Measurements from ENCODE around the gene ACSM3.

ACSM3 gene

DNA sequence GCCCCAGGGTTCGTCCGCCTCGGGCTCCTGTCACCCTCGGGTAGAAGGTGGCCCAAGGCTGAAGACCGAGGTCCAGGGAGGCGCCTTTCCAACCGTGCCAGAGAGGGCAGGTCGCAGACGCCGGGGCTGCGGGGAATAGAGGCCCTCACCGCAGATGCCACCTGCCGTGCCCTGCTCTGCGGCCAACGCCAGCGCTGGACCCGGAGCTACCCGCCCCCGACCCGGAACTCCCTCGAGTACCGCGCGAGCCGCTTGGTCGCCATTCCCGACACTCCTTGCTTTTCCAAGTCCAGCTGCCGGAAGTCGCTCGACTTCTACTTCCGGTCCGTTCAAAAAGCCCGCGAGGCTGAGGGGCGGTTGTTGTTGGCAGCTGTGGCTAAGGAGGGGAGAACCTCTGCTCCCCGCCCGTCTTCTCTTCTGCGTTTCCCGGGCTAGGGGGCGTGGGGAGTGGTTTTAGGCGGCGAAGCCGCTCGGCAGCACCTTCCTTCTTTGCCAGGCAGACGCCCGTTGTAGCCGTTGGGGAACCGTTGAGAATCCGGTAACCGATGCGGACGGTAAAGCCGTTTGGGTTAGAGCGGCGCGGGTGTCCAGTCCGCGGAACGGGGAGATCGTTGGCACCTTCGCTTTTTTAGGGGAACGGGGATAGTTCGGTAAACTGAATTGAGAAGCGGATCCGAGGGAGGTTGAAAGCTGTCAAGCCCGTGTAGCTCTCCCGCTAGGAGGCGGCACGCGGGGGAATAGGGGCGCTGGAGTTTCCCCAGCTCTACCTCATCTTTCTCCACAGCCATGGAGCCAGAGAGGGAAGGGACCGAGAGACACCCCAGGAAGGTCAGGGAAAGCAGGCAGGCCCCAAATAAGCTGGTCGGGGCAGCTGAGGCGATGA lies 42.6 kb downstream of the ACSM3 start, which contains the start of the genes ERI2 and REXO5:
ERI2 (minus strand) TSS at position 305 of the 883 bp plus-strand sequence; CDS start at position 263, 42 bp downstream.
REXO5 (plus strand) TSS at position 360 of the 883 bp plus-strand sequence; CDS start at position 787, 427 bp downstream.
- Mint-ChIP-seq H3K27ac (peak within 1 kb of the TSS; percentile 97), H3K9me3 (no peaks in the 10 kb centered on the region), H3K27me3 (ENCODE audit: low read depth) (no peaks in the 10 kb centered on the region), H3K36me3 (ENCODE audit: low read depth) (peaks cover 6% of the 10 kb centered on the region), H3K4me1 (ENCODE audit: low read depth) (peaks cover 23% of the 10 kb centered on the region), H3K4me3 (peak within 1 kb of the TSS; percentile 99)

- Mint-ChIP-seq H3K4me1 (ENCODE audit: low read depth) (peaks cover 23% of the 10 kb centered on the region), H3K9me3 (no peaks in the 10 kb centered on the region), H3K36me3 (ENCODE audit: low read depth) (peaks cover 6% of the 10 kb centered on the region)
Observed at GRCh38 chr16:20807862-20808261, 44.0 kb downstream of the ACSM3 start.

DNA sequence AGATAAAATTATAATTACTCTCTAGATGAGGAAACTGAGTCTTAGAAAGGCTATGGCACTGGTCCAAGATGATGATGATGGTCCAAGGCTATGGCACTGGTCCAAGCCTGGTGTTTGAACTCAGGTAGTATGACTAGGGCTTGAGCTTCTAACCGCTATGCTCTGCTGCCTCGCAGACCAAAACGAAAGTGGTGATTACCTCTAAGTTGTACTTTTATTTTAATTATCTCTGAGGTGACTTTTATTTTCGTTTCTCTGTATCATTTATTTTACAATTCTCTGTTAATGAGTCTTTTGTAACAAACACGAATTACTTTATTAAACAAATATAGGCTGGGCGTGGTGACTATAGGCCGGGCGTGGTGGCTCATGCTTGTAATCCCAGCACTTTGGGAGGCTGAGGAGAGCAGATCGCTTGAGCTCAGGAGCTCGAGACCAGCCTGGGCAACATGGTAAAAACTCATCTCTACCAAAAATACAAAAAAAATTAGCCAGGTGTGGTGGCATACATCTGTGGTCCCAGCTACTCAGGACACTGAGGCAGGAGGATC lies 48.1 kb downstream of the ACSM3 start:
- H3K9me3 Mint-ChIP-seq = no peaks in the 10 kb centered on the region
- no peaks in the 10 kb centered on the region for H3K27me3 Mint-ChIP-seq (ENCODE audit: low read depth)
- H3K36me3 Mint-ChIP-seq (ENCODE audit: low read depth) = peaks cover 18% of the 10 kb centered on the region
- H3K27ac Mint-ChIP-seq = no peak overlapping the region
- peaks cover 22% of the 10 kb centered on the region for H3K4me1 Mint-ChIP-seq (ENCODE audit: low read depth)
- no peak overlapping the region for H3K4me3 Mint-ChIP-seq

More at GRCh38 chr16:20807862-20808261, 44.0 kb downstream of the ACSM3 start:
- Mint-ChIP-seq H3K27me3 (ENCODE audit: low read depth) (no peaks in the 10 kb centered on the region), H3K27ac (peak overlapping the region; percentile 75), H3K4me3 (peak overlapping the region; percentile 99)

- Mint-ChIP-seq H3K9me3 (no peaks in the 10 kb centered on the region), H3K4me3 (no peak overlapping the region), H3K36me3 (ENCODE audit: low read depth) (peaks cover 20% of the 10 kb centered on the region), H3K27me3 (ENCODE audit: low read depth) (no peaks in the 10 kb centered on the region), H3K4me1 (ENCODE audit: low read depth) (peaks cover 22% of the 10 kb centered on the region), H3K27ac (no peak overlapping the region)
Observed at GRCh38 chr16:20812510-20812909, 48.7 kb downstream of the ACSM3 start.

- peak overlapping the region; percentile 8 for H3K27ac Mint-ChIP-seq
- H3K36me3 Mint-ChIP-seq (ENCODE audit: low read depth) = peaks cover 21% of the 10 kb centered on the region
- peaks cover 14% of the 10 kb centered on the region for H3K4me1 Mint-ChIP-seq (ENCODE audit: low read depth)
- H3K9me3 Mint-ChIP-seq = no peaks in the 10 kb centered on the region
- no peak overlapping the region for H3K4me3 Mint-ChIP-seq
- no peaks in the 10 kb centered on the region for H3K27me3 Mint-ChIP-seq (ENCODE audit: low read depth)
Observed at GRCh38 chr16:20814784-20815183, 51.0 kb downstream of the ACSM3 start.

GRCh38 chr16:20818929-20819585 lies 55.2 kb downstream of the ACSM3 start:
- Mint-ChIP-seq H3K4me1 (ENCODE audit: low read depth) (peaks cover 23% of the 10 kb centered on the region), H3K27ac (no peak overlapping the region), H3K4me3 (no peak overlapping the region), H3K9me3 (no peaks in the 10 kb centered on the region), H3K27me3 (ENCODE audit: low read depth) (no peaks in the 10 kb centered on the region), H3K36me3 (ENCODE audit: low read depth) (peaks cover 34% of the 10 kb centered on the region)

GRCh38 chr16:20821682-20822081 lies 57.9 kb downstream of the ACSM3 start:
- Mint-ChIP-seq H3K27me3 (ENCODE audit: low read depth) (no peaks in the 10 kb centered on the region), H3K4me3 (no peak overlapping the region), H3K27ac (no peak overlapping the region), H3K36me3 (ENCODE audit: low read depth) (peaks cover 38% of the 10 kb centered on the region), H3K9me3 (no peaks in the 10 kb centered on the region), H3K4me1 (ENCODE audit: low read depth) (peaks cover 19% of the 10 kb centered on the region)

DNA sequence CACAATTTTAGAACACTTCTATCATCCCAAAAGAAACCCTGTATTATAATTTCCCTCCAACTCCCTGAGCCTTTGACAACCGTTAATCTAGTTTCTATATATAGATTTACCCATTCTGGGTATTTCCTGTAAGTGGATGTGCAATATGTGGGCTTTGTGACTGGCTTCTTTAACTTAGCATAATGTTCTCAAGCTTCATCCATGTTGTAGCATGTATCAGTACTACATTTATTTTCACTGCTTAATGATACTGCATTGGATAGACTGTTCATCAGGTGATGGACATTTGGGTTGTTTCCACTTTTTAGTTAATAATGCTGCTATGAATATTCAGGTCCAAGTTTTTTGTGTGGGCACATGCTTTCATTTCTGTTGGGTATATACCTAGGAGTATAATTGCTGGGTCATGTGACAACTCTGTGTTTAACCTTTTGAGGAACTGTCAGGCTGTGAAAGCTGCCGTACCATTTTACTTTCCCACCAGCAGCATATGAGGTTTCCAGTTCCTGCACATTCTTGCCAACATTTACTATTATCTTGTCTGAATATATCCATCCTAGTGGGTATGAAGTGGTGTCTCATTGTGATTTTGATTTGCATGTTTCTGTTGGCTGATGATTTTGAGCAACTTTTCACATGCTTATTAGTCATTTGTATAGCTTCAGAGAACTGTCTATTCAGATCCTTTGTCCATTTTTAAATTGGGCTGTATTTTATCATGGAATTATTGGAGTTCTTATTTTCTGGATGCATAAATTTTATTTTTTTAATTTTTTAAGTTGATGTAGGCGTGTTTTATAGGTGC lies 58.9 kb downstream of the ACSM3 start:
- H3K36me3 Mint-ChIP-seq (ENCODE audit: low read depth) = peaks cover 38% of the 10 kb centered on the region
- no peaks in the 10 kb centered on the region for H3K27me3 Mint-ChIP-seq (ENCODE audit: low read depth)
- no peaks in the 10 kb centered on the region for H3K9me3 Mint-ChIP-seq
- peaks cover 19% of the 10 kb centered on the region for H3K4me1 Mint-ChIP-seq (ENCODE audit: low read depth)
- peak overlapping the region; percentile 26 for H3K4me3 Mint-ChIP-seq
- H3K27ac Mint-ChIP-seq = peak overlapping the region; percentile 4

GRCh38 chr16:20826039-20826566 lies 62.3 kb downstream of the ACSM3 start:
- Mint-ChIP-seq H3K27me3 (ENCODE audit: low read depth) (no peaks in the 10 kb centered on the region), H3K9me3 (no peaks in the 10 kb centered on the region), H3K36me3 (ENCODE audit: low read depth) (peaks cover 34% of the 10 kb centered on the region), H3K4me1 (ENCODE audit: low read depth) (peaks cover 17% of the 10 kb centered on the region), H3K27ac (no peak overlapping the region), H3K4me3 (no peak overlapping the region)

GRCh38 chr16:20829536-20829935 lies 65.7 kb downstream of the ACSM3 start:
- H3K4me1 Mint-ChIP-seq (ENCODE audit: low read depth) = no peaks in the 10 kb centered on the region
- no peak overlapping the region for H3K27ac Mint-ChIP-seq
- H3K4me3 Mint-ChIP-seq = no peak overlapping the region

DNA sequence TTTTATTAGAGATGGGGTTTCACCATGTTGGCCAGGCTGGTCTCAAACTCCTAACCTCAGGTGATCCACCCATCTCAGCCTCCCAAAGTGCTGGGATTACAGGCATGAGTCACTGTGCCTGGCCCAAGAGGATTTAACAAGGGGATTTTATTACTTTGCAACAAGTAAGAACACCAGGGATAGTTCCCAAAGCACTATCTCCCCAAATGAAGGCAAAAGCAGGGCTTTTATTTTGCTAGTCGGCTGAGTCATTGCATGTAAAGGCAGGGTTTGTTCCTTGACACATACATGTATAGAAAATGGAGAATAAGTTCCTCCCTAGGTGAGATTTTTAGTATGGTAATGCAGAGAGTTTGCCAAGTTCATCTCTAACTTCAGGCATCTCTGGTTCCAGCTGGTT lies 66.6 kb downstream of the ACSM3 start:
- H3K27ac Mint-ChIP-seq = no peak overlapping the region

More at GRCh38 chr16:20829536-20829935, 65.7 kb downstream of the ACSM3 start:
- peaks cover 26% of the 10 kb centered on the region for H3K36me3 Mint-ChIP-seq (ENCODE audit: low read depth)
- H3K27me3 Mint-ChIP-seq (ENCODE audit: low read depth) = no peaks in the 10 kb centered on the region
- peaks cover 2% of the 10 kb centered on the region for H3K9me3 Mint-ChIP-seq

GRCh38 chr16:20833086-20833485 lies 69.3 kb downstream of the ACSM3 start:
- Mint-ChIP-seq H3K9me3 (peaks cover 18% of the 10 kb centered on the region), H3K4me3 (no peak overlapping the region), H3K36me3 (ENCODE audit: low read depth) (peaks cover 45% of the 10 kb centered on the region), H3K4me1 (ENCODE audit: low read depth) (no peaks in the 10 kb centered on the region), H3K27ac (no peak overlapping the region), H3K27me3 (ENCODE audit: low read depth) (no peaks in the 10 kb centered on the region)

More for the DNA sequence above, 66.6 kb downstream of the ACSM3 start:
- H3K9me3 Mint-ChIP-seq = peaks cover 8% of the 10 kb centered on the region
- peaks cover 31% of the 10 kb centered on the region for H3K36me3 Mint-ChIP-seq (ENCODE audit: low read depth)
- H3K27me3 Mint-ChIP-seq (ENCODE audit: low read depth) = no peaks in the 10 kb centered on the region
- H3K4me3 Mint-ChIP-seq = no peak overlapping the region
- no peaks in the 10 kb centered on the region for H3K4me1 Mint-ChIP-seq (ENCODE audit: low read depth)

DNA sequence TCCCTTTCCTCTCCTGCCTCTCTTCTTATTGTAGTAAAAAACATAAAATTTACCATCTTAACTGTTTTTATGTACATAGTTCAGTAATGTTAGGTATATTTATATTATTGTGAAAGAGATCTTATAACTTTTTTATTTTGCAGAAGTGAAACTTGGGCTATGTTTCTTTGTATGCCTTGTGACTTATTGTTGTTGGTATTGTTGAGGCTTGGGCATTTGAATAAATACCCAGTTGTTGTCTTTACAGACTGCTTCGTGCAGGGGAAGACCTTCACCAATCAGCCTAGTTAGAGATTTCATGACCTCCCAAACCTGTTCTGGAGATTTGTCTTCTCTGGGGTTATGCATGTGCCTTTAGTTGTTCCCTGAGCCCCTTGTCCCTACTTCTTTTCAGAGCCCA lies 74.4 kb downstream of the ACSM3 start:
- no peak overlapping the region for H3K4me3 Mint-ChIP-seq
- no peak overlapping the region for H3K27ac Mint-ChIP-seq
- no peaks in the 10 kb centered on the region for H3K27me3 Mint-ChIP-seq (ENCODE audit: low read depth)
- H3K36me3 Mint-ChIP-seq (ENCODE audit: low read depth) = peaks cover 65% of the 10 kb centered on the region
- peaks cover 18% of the 10 kb centered on the region for H3K9me3 Mint-ChIP-seq
- no peaks in the 10 kb centered on the region for H3K4me1 Mint-ChIP-seq (ENCODE audit: low read depth)

DNA sequence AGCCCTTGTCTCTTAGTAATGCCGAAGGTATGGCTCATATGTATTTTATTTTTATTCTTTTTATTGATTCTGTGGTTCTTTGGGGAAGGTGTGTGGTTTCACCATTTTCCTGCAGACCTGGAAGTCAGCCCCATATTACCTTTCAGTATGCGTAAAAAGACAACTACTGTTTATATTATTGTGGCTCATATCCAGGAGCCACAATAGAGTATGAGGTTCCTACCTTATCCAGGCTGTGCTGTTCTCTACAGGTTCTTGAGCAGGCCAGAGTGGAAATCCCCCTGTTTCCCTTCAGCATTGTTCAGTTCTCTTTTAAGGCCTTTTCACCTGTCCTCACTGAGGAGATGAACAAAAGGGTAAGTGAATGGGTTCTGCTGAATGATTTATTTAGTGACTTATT lies 75.7 kb downstream of the ACSM3 start:
- peaks cover 16% of the 10 kb centered on the region for H3K9me3 Mint-ChIP-seq
- no peaks in the 10 kb centered on the region for H3K27me3 Mint-ChIP-seq (ENCODE audit: low read depth)
- H3K27ac Mint-ChIP-seq = no peak overlapping the region
- H3K4me3 Mint-ChIP-seq = no peak overlapping the region
- H3K4me1 Mint-ChIP-seq (ENCODE audit: low read depth) = peaks cover 8% of the 10 kb centered on the region
- H3K36me3 Mint-ChIP-seq (ENCODE audit: low read depth) = peaks cover 55% of the 10 kb centered on the region

All from T-helper 1 cell treated with Interleukin-12 subunit alpha and Interleukin-12 subunit beta and Interleukin-4 antibody, amounts not matched to agents 30 μg/mL and 1 μg/mL, for 36 hours (primary cell).